Forelimb muscle (tissue), 1 donor: ENCODE measurements around the gene KLK4. TPM values are rescaled to one million over a fixed set of nuclear protein-coding genes. Genes with fewer than 3 reads are reported as not detected.

Source experiments
- DNase-seq: peaks from one replicate; pipeline ENCODE4 v3.0.0-alpha.2; 2013; ENCODE audit warnings: low read depth
- polyA plus RNA-seq: library from polyadenylated mRNA; unstranded; fragments of 120-200 nt; gene quantifications from one replicate; pipeline ENCODE4 v1.2.1, GENCODE V29; 2013; ENCODE audit not compliant: insufficient read length

The KLK4 gene, protein sequence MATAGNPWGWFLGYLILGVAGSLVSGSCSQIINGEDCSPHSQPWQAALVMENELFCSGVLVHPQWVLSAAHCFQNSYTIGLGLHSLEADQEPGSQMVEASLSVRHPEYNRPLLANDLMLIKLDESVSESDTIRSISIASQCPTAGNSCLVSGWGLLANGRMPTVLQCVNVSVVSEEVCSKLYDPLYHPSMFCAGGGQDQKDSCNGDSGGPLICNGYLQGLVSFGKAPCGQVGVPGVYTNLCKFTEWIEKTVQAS
- not detected for polyA plus RNA-seq

DNA sequence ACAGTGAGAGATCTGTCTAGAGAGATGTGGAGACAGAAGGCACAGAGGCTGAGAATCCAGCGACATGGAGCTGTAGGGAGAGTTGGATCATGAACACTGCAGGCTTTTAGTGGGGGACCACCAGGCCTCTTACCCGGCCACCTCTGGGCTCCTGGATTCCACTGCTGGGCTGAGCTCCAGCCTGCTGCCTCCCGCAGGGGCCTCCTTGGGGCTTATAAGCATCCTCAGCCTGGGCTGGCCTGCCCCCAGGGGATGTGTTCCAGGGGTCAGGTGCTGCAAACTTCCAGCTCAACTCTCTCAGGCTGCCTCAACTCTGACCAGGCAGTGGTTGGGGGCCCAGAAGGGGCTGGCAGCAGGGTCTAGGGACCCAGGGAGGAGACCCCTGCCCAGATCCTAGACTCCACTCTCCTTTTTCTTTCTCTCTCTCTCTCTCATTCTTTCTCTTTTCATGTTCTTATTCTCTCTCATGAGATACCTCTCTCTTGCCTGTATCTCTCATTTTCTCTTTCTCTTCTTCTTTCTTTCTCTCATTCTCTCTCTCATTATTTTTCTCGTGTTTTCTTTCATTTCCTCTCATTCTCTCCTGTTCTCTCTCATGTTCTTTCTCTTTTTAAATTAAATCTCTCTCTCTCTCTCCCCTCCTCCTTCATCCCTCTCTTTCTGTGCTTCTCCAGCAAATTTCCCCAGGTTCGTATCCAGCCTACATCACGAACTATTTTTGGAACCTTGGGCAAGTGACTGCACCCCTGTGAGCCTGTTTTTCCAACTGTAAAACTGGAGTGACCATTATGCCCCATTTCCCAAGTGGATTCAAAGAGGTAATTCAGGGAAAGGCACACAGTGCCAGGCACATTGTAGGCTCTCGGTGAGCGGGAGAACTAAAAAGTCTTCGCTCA lies at the start of gene KLK4:
Gene KLK4 (minus strand): TSS at position 190 of the 896 bp plus-strand sequence. CDS start 657 bp downstream, outside the sequence.
- no peak for DNase-seq

DNA sequence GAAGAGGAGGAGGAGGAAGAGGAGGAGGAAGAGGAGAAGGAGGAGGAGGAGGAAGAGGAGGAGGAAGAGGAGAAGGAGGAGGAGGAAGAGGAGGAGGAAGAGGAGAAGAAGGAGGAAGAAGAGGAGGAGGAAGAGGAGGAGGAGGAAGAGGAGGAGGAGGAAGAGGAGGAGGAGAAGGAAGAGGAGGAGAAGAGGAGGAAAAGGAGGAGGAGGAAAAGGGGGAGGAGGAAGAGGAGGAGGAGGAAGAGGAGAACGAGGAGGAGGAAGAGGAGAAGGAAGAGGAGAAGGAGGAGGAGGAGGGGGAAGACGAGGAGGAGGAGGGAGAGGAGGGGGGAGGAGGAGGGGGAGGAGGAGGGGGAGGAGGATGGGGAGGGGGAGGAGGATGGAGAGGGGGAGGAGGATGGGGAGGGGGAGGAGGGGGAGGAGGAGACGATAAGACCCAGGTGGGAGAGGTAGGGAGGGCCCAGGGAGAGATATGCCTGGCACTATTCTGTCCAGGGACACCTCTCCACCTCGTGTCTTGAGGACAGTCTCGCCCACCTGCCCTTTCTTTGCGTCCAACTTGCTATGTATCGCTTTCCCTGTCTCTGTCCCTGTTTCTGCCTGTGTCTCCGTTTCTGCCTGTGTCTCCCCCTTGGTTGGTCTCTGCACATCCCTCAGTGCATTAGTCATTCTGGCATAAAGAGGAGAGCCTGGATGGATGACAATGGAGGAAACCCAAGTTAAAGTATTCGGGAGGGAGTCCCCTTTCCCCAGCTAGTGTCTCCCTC lies 48.7 kb upstream of the KLK4 start:
- DNase-seq: no peak

DNA sequence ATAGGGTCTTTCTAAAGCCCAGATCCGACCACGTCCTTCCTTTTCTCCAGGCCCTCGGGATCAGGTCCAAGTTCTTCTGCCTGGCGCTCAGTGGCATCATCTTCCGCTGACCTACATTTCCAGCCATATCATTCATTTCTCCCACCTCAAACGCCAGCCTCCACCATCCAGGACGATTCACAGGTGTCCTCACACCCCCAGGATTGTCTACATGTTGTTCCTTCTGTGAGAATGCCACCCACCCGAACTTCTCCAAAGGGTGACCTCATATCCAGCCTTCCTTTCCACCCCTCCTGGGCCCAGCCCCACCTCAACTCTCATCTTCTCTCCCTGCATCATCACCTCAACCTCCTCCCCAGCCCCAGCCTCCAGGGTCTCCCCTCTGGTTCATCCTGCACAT lies 46.4 kb upstream of the KLK4 start:
- DNase-seq: no peak

DNA sequence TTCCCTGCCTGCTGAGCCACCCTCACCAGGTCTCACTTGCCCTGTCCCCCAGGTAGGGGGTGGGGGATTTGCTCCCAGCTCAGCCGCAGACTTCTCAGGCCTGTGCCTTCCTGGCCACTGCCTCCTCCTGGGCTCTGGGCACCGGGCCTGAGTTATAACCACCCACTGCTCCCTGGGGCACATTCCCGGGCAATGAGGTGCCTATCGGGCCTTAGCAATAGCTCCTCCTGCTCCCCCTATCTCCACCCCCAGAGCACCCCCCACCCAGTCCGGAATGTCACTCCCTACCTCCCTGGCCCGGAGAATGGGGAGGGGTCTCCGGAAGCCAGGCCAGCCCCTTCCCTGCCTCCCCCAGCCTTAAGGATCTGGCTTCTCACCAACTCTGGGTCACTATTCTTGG lies 41.7 kb upstream of the KLK4 start, which contains the start of gene KLK5:
Gene KLK5 (minus strand): TSS at position 129 of the 400 bp plus-strand sequence. CDS start 381 bp downstream, outside the sequence.
- no peak for DNase-seq

DNA sequence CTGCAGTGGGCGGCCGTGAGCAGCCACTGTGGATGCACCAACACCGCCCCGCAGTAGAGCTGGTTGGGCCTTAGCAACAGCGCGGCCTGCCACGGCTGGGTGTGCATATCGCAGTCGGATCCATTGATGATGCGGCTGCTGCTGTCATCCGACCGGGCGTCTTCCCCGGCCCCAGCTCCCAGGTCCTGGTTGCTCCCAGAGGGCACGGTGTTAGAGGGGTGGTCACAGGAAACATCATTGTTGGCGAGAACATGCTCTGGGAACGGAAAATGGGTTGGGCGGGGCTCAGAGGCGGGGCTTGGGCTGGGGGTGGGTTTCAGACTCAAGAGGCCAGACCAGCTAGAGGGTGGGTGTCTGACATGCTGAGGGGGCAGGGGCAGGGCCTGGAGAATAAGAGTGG lies 38.7 kb upstream of the KLK4 start:
- no peak for DNase-seq

DNA sequence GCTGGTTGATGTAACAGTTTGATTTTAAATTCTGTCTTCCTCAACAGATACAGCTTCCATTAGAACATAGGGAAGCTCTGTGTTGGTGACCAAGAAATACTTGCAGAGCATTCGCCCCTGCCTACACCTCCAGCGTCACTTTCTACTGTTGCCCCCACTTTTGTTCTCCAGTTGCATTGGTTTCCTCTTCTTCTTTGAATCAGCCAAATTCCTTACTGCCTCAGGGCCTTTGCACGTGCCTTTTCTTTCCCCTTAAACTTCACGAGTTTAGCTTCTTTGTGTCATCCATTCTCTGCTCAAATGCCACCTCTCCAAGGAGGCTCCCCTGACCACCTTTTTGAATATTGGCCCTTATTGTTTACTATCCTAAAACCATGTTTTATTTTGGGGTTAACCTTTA lies 35.9 kb upstream of the KLK4 start:
- DNase-seq: no peak

DNA sequence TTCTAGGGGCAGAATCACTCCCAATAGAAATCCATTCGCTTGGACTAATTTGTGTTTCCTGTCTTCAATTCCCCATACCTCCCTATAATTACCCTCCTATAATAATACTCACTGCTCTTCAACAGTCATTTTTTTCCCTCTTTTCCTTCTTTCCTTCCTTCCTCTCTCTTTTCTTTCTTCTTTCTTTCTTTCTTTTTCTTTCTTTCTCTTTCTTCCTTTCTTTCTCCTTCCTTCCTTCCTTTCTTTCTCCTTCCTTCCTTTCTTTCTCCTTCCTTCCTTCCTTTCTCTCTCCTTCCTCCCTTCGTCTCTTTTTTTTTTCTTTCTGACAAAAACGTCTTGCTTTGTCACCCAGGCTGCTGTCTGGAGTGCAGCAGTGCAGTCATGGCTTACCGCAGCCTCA lies 33.6 kb upstream of the KLK4 start:
- no peak for DNase-seq

DNA sequence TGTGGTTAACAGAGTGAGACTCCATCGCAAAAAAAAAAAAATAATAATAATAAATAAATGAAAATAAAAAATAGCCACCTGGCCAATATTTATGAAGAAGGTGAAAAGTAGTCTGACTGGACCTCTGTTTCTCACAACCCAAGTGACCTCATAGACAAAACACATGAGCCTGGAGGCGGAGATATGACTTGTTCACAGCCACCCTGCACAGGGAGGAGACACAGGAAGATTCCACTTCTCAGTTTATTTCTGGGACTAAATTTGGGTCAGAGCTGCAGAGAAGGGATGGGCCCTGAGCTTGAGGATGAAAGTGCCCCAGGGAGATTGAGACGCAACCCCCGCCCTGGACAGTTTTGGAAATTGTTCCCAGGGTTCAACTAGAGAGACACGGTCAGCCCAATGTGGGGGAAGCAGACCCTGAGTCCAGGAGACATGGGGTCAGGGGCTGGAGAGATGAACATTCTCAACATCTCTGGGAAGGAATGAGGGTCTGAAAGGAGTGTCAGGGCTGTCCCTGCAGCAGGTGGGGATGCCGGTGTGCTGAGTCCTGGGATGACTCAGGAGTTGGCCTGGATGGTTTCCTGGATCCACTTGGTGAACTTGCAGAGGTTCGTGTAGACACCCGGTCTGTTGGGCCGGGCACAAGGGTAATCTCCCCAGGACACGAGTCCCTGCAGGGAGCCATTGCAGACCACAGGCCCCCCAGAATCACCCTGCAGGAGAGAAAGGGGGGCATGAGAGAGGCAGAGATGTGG lies 32.1 kb upstream of the KLK4 start:
- no peak for DNase-seq

DNA sequence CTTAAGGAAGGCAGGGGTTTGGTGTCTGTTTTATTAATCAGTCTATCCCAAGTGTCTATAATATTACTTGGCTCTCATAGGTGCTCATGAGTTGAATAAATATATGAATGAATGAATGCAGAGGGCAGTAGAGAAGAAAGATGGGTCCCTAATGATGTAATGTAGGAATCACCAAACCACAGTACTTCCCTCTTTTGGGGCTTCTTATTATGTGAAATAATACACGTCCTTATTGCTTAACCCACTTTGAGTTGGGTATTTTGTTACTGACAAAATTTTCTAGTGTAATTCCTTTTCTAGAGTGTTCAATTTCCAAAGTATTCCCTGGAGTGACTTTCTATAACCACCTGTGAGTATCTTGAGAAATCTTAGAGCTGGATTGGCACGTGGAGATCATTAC lies 28.4 kb upstream of the KLK4 start:
- DNase-seq: no peak

DNA sequence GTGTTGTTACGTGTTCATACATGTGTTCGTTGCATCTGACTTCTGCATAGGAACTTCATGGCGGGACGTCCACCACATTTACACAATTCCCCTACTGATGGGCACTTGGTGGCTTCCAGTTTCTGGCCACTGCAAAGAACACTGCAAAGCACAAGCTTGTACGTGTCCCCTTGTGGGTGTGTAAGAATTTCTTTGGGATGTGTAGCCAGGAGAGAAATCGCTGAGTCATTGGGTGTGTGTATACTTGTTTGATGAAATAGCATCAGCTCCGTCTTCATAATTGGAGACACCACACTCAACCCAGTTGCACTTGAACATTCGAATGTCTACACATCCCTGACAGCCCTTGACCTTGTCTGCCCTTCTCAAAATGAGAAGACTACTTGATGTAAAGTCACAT lies 22.4 kb upstream of the KLK4 start:
- no peak for DNase-seq

DNA sequence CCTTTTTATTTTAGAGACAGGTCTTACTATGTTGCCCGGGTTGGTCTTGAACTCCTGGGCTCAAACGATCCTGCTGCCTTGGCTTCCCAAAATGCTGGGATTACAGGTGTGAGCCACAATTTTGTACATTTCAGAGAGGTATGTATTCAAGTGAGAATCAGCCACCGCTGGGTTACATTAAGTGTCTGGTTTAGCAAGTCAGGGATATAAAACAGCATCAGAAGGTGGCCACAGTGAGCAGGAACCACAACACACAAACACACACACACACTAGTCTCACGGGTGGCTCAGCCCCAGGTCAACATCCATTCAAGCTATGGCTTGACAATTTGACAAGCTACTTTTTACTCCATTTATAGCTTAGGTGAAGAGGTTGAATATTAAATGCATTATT lies 21.5 kb upstream of the KLK4 start:
- no peak for DNase-seq

DNA sequence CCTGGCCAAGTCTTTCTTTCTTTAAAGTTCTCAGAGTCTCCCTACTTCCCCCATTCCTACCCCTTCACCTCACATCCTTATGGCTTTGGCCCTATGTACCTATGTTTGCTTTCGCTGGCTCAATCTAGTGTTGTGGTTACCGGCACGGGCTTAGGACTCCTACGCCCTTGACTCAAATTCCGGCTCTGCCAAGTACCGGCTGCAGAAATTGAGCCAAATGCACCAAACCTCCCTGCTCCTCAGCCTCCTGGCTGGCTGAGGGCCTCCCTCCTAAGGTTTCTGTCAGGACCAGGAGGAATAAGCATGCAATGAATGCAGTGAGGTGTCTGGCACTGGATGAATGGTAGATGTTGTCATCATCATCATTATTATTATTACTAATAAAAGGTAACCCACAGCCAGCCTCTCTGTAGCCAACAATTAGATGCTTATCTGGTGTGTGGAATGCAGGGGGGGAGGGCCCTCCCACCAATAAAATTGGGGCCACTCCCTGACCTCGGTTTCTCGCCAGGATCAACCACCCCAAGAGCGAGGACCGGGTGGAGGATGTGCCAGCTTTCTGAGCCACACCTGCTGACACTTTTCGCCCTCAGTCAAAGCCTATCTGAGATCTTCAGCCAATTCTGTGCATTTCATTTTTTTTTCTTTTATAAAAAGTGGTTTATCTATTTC lies 21.0 kb upstream of the KLK4 start:
- DNase-seq: no peak

DNA sequence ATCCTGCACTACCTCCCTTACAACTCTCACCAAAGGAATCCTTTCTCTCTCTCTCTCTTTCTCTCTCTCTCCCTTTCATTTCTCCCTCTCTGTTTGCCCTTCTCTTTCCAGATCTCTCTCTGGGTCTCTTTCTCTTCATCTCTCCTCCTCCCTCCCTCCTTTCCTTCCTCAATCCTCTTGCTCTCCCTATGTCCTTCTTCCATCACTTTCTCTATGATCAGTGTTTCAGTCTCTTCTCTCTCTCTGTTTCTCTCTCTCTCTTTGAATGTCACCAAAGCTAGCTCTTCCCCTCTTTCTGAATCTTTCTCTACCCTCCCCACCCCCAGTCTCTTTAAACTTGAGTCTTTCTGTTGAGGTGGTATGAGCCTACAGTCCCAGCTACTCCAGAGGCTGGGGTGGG lies 19.8 kb upstream of the KLK4 start:
- DNase-seq: no peak

DNA sequence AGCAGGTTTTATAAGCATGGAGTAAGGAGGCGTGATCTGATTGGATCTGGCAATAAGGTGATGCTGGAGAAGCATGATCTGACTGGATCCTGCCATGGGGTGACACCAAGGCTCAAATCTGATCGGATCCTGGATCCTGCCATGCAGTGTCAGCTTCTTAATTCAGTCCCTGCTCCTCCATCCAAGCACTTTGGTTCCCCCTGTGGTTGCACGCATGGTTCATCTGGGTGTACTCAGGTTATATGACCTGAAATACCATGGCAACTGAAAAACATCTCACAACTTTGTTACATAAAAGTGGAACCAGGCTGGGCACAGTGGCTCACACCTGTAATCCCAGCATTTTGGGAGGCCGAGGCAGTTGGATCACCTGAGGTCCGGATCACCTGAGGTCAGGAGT lies 17.6 kb upstream of the KLK4 start:
- DNase-seq: no peak

DNA sequence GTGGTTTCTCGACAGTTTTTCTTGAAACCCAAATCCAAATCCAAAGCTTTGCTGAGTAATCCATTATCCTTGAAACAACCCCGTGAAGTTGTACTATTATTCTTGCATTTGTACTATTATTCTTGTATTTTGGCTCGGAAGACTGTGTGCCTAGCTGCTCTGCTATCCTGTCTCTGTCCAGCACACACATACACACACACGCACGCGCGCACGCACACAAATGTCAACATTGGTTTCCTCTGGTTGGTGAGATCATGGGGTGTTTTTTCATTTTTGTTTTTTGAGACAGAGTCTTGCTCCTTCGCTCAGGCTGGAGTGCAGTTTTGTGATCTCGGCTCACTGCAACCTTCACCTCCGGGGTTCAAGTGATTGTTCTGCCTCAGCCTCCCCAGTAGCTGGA lies 14.9 kb upstream of the KLK4 start:
- no peak for DNase-seq

DNA sequence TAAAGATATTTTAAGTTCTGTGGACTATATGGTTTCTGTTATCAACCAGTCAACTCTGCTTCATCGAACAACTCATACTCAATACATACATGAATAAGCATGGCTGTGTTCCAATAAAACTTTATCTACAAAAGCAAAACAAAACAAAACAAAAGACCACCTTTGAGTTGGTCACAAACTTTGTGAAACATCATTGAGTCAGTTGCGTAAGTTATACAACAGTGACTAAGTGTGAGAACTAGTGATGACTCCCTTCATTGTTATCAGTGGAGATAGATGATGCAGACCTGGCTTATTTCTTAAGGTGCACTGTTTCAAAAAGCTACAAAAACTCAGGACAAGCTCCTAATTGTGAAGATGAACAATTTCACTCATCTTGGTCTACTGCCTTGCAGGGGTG lies 14.5 kb upstream of the KLK4 start:
- no peak for DNase-seq

DNA sequence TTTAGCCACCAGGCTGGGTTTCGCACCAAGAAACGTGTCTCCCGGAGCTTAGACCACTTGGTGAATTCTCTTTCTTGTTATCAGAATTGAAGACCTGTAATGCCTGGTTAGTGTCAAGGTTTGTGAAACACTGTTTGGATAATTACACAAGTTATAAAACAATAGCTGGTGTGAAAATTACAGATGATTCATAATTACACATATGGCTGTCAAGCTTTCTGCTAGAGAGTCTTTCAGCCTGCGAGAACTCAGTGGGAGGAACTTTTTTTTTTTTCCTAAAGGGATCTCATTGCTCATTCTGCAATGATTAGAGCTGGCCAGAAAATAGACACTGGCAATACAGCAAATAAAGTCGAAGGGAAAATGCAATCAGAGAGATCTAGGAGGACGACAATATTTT lies 13.4 kb upstream of the KLK4 start:
- no peak for DNase-seq

DNA sequence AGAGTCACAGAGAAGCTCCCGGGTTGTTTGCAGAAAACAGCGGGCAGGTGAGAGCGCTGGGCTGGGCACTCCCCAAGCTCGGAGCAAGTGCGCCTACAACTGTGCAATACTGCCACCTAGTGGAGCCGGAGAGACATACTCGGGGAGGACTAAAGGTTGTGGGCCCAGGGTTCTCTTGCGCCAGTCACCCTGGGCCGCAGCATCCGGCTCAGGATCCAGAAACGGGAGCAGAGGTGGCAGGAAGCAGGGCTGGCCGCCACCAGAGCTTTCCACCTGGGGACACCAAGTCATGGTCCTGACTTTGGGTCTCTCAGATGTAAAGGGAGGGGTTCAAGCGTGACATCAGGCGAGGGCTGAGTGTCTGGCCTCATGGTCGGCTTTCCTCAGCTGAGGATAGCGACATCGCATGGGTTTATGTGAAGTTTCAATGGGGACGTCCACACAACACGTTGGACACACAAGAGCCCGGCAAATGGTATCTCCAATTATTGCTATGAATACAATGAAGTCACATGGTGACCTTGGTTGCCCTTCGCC lies 11.2 kb upstream of the KLK4 start:
- peak; percentile 36 for DNase-seq

DNA sequence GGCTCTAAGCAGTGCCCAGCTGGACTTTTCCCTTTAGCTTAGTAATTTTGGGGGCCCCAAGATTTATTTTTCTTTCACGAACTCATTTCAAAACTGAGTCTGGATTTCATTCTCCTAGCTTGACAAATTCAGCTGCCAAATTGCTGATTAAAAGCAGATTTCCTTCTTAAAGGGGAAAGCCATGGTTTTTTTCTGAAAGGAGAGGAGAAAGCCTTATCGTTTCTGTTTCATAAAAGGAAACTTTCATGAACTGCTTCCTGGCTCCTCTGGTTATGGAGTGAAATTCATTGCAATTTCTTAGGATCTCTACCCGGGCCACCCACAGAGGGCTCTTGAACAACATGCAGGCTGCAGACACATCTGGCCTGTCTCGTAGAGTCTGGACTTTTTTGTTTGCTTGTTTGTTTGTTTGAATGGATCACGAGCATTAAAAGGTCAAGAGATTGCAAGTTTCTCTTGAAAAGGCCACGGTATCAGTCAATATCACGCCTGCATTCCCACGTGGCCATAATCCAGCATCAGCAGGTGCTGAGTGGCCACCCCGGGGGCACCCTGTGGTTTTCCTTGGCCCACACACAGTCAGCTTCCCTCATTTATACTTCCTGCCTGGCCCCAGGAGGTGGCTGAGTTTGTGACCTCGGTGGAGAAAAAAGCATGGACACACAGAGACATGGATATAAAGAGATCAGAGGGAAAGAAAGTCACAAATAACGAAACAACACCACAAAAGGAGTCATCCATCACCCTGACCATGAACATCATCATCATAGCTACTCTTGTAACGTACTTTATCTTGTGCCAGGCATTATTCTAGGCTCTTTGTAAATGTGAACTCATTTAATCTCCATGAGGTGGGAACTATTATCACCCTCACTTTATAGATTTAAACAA lies 10.5 kb upstream of the KLK4 start:
- DNase-seq: peak; percentile 14

DNA sequence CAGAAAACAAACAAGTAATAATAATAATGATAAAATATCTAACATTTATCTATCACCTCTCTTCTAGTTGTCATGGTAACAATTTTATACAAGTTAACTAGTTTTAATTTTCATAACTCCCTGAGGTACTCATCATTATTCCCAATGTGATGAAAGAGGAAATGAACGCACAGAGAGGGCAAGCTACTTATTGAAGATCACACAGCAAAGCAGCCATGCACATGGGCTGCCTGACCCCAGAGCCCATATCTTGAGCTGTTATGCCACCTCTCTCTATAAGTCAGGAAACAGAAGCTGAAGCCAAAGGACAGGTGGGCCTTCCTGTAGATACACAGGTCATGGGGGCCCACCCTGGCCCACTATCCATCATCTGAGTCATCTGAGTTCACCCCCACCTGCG lies 4.9 kb upstream of the KLK4 start:
- DNase-seq: no peak
